HG02763 (cell line): ENCODE data around the gene UNC80.
"Not testable (repeated sequence)": the region's sequence is repeated elsewhere in the genome, so short reads cannot be mapped to it uniquely, and the experiment has no call there.

Experiments used
- ATAC-seq: cut with Tn5 transposase; IDR thresholded peaks from one replicate; pipeline ENCODE4 v1.9.1; 2021; ENCODE audit warnings: mild to moderate bottlenecking, moderate library complexity; ENCODE audit not compliant: unreplicated experiment

UNC80 gene

GRCh38 chr2:209771474-209772289, at the start of gene UNC80:
Gene UNC80, plus strand, starts transcription at chr2:209771832. Its CDS starts 241 bp downstream, at chr2:209772073.
- ATAC-seq: no peak

- ATAC-seq: no peak
Measured at GRCh38 chr2:209726311-209726710, 45.3 kb upstream of the UNC80 start.

GRCh38 chr2:209727077-209727476, 44.6 kb upstream of the UNC80 start:
- no peak for ATAC-seq

GRCh38 chr2:209734805-209735204, 36.8 kb upstream of the UNC80 start:
- ATAC-seq: no peak

GRCh38 chr2:209741953-209742352, 29.7 kb upstream of the UNC80 start:
- no peak for ATAC-seq

- ATAC-seq: no peak
Measured at GRCh38 chr2:209753020-209753419, 18.6 kb upstream of the UNC80 start.

GRCh38 chr2:209757163-209757562, 14.5 kb upstream of the UNC80 start:
- ATAC-seq: no peak

- no peak for ATAC-seq
Measured at GRCh38 chr2:209761566-209761965, 10.1 kb upstream of the UNC80 start.

- ATAC-seq: no peak
Measured at GRCh38 chr2:209762563-209762962, 9.1 kb upstream of the UNC80 start.

- no peak for ATAC-seq
Measured at GRCh38 chr2:209763106-209763505, 8.5 kb upstream of the UNC80 start.

GRCh38 chr2:209766613-209767012, 5.0 kb upstream of the UNC80 start:
- ATAC-seq: no peak

GRCh38 chr2:209767316-209767715, 4.3 kb upstream of the UNC80 start:
- no peak for ATAC-seq

GRCh38 chr2:209768557-209768956, 3.1 kb upstream of the UNC80 start:
- no peak for ATAC-seq

- no peak for ATAC-seq
Measured at GRCh38 chr2:209772290-209772685, 656 bp downstream of the UNC80 start.

- ATAC-seq: no peak
Measured at GRCh38 chr2:209773377-209773776, 1.7 kb downstream of the UNC80 start.

GRCh38 chr2:209787416-209787815, 15.8 kb downstream of the UNC80 start:
- no peak for ATAC-seq

GRCh38 chr2:209788925-209789324, 17.3 kb downstream of the UNC80 start:
- no peak for ATAC-seq

- no peak for ATAC-seq
Measured at GRCh38 chr2:209790066-209790728, 18.6 kb downstream of the UNC80 start.

GRCh38 chr2:209791151-209791550, 19.5 kb downstream of the UNC80 start:
- no peak for ATAC-seq

- ATAC-seq: not testable (repeated sequence)
Measured at GRCh38 chr2:209795425-209795824, 23.8 kb downstream of the UNC80 start.

- ATAC-seq: no peak
Measured at GRCh38 chr2:209805351-209805750, 33.7 kb downstream of the UNC80 start.

GRCh38 chr2:209806318-209806717, 34.7 kb downstream of the UNC80 start:
- no peak for ATAC-seq
